ENCODE results near the gene OGFR.
A peak's percentile ranks its signal among the peaks of the same experiment; 100 is the strongest.

Gene OGFR

GRCh38 chr20:62804627-62805154, at the start of gene OGFR:
OGFR (plus strand) TSS chr20:62804835; CDS start chr20:62804860, 25 bp downstream.
- TF ChIP-seq CTCF (conservative IDR thresholded peaks at IDR 0.05), result no peak
- H3K27ac ChIP-seq, result peak within 1 kb of the TSS; percentile 90

- no peak overlapping the region for H3K27ac ChIP-seq
- no peak for TF ChIP-seq CTCF (conservative IDR thresholded peaks at IDR 0.05)
Observed at GRCh38 chr20:62754991-62755356, 49.7 kb upstream of the OGFR start.

DNA sequence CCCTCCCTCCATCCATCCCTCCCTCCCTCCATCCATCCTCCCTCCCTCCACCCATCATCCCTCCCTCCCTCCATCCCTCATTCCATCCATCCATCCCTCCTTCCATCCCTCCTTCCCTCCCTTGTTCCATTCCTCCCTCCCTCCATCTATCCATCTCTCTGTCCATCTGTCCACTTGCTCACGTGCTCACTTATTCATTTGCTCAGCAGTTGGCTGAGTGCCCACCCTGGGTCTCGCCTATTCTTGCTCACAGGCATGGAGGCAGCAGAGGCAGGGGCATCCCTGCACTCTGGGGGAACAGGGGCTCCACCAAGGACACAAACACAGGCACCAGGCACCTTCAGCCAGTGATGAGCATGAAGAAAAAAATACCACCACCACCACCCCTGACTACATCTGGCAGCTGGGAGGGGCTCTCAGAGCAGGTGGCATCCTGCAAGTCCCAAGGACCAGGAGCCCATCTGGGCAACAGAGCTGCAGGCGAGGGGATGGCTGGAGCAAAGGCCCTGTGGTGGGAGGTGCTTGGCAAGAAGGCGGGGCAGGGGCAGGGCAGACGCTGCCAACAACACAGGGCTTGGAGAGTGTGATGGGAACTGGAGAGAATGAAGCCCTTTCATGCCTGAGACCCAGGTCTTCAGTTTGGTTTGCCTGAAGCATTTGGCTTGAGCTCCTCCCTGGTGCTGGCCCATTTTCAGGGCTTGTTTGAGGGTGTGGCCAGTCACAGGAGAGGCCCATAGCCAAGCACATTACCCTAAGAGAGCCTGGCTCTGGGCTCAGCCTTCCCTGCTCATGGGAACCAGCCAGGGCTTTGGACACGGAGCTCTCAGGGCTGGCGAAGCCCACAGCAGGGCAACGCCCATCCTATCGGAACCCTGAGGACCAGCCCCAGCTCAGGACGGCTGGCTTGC, 48.6 kb upstream of the OGFR start:
- no peak overlapping the region for H3K27ac ChIP-seq
- TF ChIP-seq CTCF (conservative IDR thresholded peaks at IDR 0.05), result no peak

DNA sequence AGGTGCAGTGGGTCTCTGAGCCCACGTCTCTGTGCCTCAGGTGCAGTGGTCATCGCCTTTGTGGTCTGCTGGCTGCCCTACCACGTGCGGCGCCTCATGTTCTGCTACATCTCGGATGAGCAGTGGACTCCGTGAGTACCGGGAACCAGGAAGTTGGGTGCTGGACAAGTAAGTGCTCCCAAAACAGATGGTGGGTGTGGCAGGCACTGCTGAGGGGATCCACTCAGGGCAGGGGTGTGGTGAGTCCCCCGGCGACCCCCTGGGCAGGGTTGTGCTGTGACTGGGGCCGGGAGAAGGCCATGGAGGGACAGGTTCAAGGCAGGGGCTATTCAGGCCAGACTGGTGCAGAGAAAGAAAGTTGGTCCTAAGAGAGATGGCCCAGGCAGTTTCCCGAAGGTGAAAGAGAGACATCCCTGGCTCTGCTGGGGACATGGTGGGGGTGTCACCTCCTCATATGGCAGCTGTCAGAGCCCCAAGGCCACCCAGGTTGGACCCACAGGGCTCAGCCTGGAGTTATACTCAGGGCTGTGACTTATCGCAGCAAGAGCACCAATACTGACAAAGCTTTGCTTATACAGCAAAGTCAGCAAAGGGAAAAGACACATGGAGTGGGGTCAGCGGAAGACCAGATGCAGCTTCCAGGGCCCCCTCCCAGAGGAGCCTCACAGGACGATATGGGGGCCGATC, 46.3 kb upstream of the OGFR start:
- TF ChIP-seq CTCF (conservative IDR thresholded peaks at IDR 0.05), result no peak
- H3K27ac ChIP-seq, result no peak overlapping the region

GRCh38 chr20:62759981-62760431, 44.6 kb upstream of the OGFR start:
- TF ChIP-seq CTCF (conservative IDR thresholded peaks at IDR 0.05), result no peak
- no peak overlapping the region for H3K27ac ChIP-seq

DNA sequence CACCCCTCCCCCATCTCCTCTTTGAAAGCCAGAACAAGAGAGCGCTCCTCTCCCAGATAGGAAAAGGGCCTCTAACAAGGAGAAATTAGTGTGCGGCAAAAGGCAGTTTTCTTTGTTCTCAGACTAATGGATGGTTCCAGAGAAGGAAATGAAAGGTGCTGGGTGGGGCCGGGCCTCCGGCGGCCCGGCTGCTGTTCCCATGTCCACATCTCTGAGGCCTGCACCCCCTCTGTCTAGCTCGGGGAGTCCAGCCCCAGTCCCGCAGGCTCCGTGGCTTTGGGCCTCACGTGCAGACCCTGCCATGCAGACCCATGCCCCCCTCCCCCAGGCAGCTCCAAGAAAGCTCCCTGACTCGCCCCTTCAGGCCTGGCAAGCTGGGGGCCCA, 44.2 kb upstream of the OGFR start:
- no peak overlapping the region for H3K27ac ChIP-seq

More for the DNA sequence above, 44.2 kb upstream of the OGFR start:
- no peak for TF ChIP-seq CTCF (conservative IDR thresholded peaks at IDR 0.05)

Data from VCaP (cell line).